UCSD-AML1 (cell line): Measurements from ENCODE around the gene TM4SF20.

ENCODE experiments used
- DNase-seq: peaks from one replicate; lab custom pipeline; 2025; ENCODE audit not compliant: unreplicated experiment; lab: John Stamatoyannopoulos, UW

TM4SF20 gene

GRCh38 chr2:227379095-227379494 is at the start of gene TM4SF20:
Gene TM4SF20, minus strand, starts transcription at chr2:227379306. Its CDS starts 38 bp downstream, at chr2:227379268.
- DNase-seq = no peak

GRCh38 chr2:227428731-227429285 is 49.7 kb upstream of the TM4SF20 start:
- no peak for DNase-seq

- DNase-seq = no peak
These were observed 44.8 kb upstream of the TM4SF20 start for GRCh38 chr2:227423656-227424499.

DNA sequence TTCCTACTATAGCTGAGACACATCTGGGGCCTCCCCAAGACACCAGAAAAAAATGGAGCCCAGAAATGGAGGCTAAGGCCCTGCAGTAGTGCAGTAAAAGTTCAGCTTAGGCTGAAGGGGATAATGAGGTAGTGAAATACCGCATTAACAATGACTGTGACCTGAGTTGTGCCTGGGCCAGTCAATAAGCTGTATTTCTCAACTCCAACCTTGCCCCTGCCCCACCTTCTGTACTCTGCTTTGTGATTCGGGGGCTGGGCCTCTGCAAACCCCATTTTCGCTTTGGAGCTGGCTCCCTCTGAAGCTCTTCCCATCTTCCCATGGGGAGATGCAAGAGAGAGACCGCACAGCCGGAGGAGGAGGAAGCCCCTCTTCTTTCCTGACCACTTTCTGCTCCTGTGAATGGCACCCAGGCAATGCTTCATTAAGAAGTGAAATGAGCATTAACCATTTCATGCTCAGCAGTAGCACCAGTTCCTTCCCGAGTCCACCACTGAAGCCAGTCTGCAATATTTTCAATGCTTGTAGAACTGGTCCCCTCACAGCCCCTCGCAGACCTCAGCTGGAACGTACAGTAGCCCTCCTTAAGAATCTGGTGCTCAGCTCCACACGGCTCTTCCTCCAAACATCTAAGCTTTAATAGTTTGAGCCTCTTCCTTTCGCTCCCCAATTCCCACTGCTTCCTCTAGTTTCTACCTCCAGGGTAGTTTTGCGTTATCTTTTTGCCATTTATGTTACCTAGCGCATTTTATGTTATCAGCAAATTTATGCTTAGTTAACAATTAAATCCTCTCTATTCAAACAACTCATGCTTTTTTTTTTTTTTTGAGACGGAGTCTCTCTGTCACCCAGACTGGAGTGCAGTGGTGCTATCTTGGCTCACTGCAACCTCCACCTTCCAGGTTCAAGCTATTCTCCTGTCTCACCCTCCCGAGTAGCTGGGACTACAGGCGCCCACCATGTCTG is 41.3 kb upstream of the TM4SF20 start:
- DNase-seq = no peak

GRCh38 chr2:227416701-227417100 is 37.6 kb upstream of the TM4SF20 start:
- no peak for DNase-seq

- DNase-seq = peak; percentile 42
These were observed 36.7 kb upstream of the TM4SF20 start for GRCh38 chr2:227415538-227416424.

- no peak for DNase-seq
These were observed 35.7 kb upstream of the TM4SF20 start for GRCh38 chr2:227414846-227415245.

GRCh38 chr2:227413371-227413770 is 34.3 kb upstream of the TM4SF20 start:
- DNase-seq = no peak

DNA sequence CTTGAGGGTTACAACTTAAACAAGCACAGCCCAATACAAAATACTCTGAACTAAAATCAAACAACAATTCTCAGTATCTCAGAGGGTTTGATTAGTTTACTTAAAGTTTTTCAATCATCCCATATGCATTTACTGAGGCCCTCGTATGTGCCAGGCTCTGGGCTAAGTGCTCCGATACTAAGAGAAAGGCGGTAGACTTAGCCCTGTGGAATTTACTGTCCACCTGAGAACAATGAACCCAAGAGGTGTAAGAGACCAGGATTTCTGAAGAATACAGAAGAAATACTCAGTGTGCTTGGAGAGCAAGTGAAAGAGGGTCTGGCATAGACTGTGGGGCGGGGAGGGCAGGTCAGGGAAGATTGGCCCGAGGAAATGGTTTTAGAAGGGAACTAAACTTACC is 33.8 kb upstream of the TM4SF20 start:
- DNase-seq = no peak

GRCh38 chr2:227411990-227412350 is 32.9 kb upstream of the TM4SF20 start:
- DNase-seq = no peak

- no peak for DNase-seq
These were observed 32.3 kb upstream of the TM4SF20 start for GRCh38 chr2:227411320-227411989.

DNA sequence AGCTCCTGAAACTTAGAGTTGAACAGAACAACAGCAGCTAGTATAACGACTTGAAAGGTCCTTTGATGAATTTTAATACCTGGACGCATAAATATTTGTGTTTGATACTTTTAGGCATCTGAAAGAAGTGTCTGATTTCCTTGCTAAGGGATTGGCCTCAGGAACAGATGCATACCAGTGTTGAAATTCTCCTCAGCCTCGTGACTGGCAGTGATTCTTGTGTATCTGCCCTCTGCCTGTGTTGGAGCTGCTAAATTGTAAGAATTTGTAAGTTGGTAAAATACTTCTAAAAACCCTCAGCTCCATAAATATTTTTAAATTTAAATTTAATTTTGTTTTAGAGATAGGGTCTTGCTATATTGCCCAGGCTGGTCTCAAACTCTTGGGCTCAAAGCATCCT is 31.1 kb upstream of the TM4SF20 start:
- DNase-seq = no peak

- DNase-seq = peak; percentile 29
These were observed 28.6 kb upstream of the TM4SF20 start for GRCh38 chr2:227407591-227408151.

- DNase-seq = no peak
These were observed 27.3 kb upstream of the TM4SF20 start for GRCh38 chr2:227406177-227407031.

GRCh38 chr2:227404585-227405271 is 25.6 kb upstream of the TM4SF20 start:
- DNase-seq = no peak

GRCh38 chr2:227402959-227403358 is 23.9 kb upstream of the TM4SF20 start:
- DNase-seq = no peak

DNA sequence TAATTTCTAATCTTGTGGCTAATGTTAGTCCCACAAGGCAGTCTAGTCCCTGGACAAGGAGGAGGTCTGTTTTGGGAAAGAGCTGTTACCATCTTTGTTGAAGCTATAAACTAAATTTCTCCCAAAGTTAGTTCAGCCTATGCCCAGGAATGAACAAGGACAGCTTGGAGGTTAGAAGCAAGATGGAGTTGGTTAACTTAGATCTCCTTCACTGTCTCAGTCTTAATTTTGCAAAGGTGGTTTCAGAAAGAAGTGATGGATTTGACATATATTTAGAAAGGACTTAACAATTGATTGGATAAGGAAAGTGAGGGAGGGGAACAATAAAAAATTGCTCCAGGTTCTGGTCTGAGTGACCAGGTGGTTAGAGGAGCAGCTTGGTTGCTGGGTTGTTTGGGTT is 23.2 kb upstream of the TM4SF20 start:
- DNase-seq = no peak

DNA sequence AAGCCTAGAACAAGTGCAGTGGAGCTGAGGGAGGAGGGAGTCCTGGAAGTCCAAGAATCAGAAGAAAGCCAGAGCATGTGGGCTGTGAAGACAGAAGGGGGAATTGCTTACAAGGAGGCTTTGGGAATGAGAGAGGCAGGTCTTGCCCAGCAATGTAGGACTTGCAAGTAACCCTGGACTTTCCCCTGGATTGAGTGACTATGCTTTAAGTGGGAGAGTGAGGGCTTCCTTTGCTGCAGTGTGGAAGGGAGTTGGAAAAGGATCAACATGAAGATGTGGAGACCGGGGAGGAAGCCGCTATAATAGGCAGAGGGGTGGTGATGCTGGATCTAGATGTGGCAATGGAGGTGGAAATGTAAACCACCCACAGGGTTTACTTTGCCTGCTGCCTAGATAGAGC is 22.4 kb upstream of the TM4SF20 start:
- DNase-seq = no peak
